Bronchial epithelial cell (primary cell): ENCODE data around the gene TAOK3. TPM values are rescaled to one million over a fixed set of nuclear protein-coding genes. Genes with fewer than 3 reads are reported as not detected.
A peak's percentile ranks its signal among the peaks of the same experiment; 100 is the strongest.
"Not testable (repeated sequence)": the region's sequence is repeated elsewhere in the genome, so short reads cannot be mapped to it uniquely, and the experiment has no call there.

Source experiments
- DNase-seq: peaks from one replicate; pipeline ENCODE4 v3.0.0-alpha.2; 2010; ENCODE audit warnings: low read depth
- FAIRE-seq: peaks from 2 replicates; lab custom pipeline; 2011; peaks lifted over from hg19 to GRCh38; lab: Jason Lieb, UNC
- H3K27me3 ChIP-seq: 2 replicates; pipeline ENCODE4 v1.5.1; 2011; ENCODE audit warnings: low read length; ENCODE audit not compliant: control insufficient read depth, insufficient read depth
- H3K36me3 ChIP-seq: 2 replicates; pipeline ENCODE4 v1.5.1; 2011; ENCODE audit warnings: low read length; ENCODE audit not compliant: control insufficient read depth, insufficient read depth
- H3K4me3 ChIP-seq: 2 replicates; pipeline ENCODE4 v1.5.1; 2011; ENCODE audit warnings: mild to moderate bottlenecking, low read depth, low read length, control low read depth
- CTCF ChIP-seq: IDR thresholded peaks from 2 replicates; pipeline ENCODE4 v1.5.1; 2011; ENCODE audit warnings: mild to moderate bottlenecking, moderate library complexity, low read length, control low read depth, inconsistent platforms; ENCODE audit not compliant: insufficient read depth, severe bottlenecking
- total RNA-seq: library from RNA; depleted of rRNA; stranded (reverse); fragments of >200 nt; gene quantifications from 2 replicates; pipeline ENCODE4 v1.2.1, GENCODE V29; 2014

Gene TAOK3
- total RNA-seq, 1 donor from 2014 or later = 25.3 TPM

GRCh38 chr12:118288174-118288573, 84.5 kb downstream of the TAOK3 start:
- no peaks in the 10 kb centered on the region for H3K36me3 ChIP-seq
- FAIRE-seq = no peak

GRCh38 chr12:118287728-118288127, 85.0 kb downstream of the TAOK3 start:
- Histone ChIP-seq H3K27me3 (no peaks in the 10 kb centered on the region), H3K36me3 (no peaks in the 10 kb centered on the region), H3K4me3 (no peak overlapping the region)
- no peak for DNase-seq
- no peak for TF ChIP-seq CTCF
- FAIRE-seq = no peak

More at GRCh38 chr12:118288174-118288573, 84.5 kb downstream of the TAOK3 start:
- Histone ChIP-seq H3K4me3 (no peak overlapping the region), H3K27me3 (no peaks in the 10 kb centered on the region)
- DNase-seq = no peak
- TF ChIP-seq CTCF = no peak

GRCh38 chr12:118282767-118283166, 89.9 kb downstream of the TAOK3 start:
- no peak overlapping the region for H3K4me3 ChIP-seq
- no peaks in the 10 kb centered on the region for H3K36me3 ChIP-seq
- DNase-seq (no peak), FAIRE-seq (no peak)
- TF ChIP-seq CTCF = no peak
- H3K27me3 ChIP-seq = no peaks in the 10 kb centered on the region

GRCh38 chr12:118278288-118278687, 94.4 kb downstream of the TAOK3 start:
- DNase-seq = peak; percentile 29
- H3K36me3 ChIP-seq, FAIRE-seq, H3K27me3 ChIP-seq, H3K4me3 ChIP-seq: not testable (repeated sequence)

- Histone ChIP-seq H3K27me3 (no peaks in the 10 kb centered on the region), H3K4me3 (no peak overlapping the region), H3K36me3 (no peaks in the 10 kb centered on the region)
- no peak for FAIRE-seq
- TF ChIP-seq CTCF = no peak
- no peak for DNase-seq
Measured at GRCh38 chr12:118274066-118274465, 98.6 kb downstream of the TAOK3 start.

GRCh38 chr12:118271770-118272417, 100.8 kb downstream of the TAOK3 start:
- peak; percentile 92 for DNase-seq
- Histone ChIP-seq H3K36me3 (no peaks in the 10 kb centered on the region), H3K4me3 (no peak overlapping the region), H3K27me3 (no peaks in the 10 kb centered on the region)
- no peak for TF ChIP-seq CTCF
- no peak for FAIRE-seq
